ENCODE measurements around the gene BMP10. TPM values are rescaled to one million over a fixed set of nuclear protein-coding genes. Genes with fewer than 3 reads are reported as not detected.
A peak's percentile ranks its signal among the peaks of the same experiment; 100 is the strongest.

The BMP10 gene
- total RNA-seq, 1 experiment from 2014 or later = not detected

DNA sequence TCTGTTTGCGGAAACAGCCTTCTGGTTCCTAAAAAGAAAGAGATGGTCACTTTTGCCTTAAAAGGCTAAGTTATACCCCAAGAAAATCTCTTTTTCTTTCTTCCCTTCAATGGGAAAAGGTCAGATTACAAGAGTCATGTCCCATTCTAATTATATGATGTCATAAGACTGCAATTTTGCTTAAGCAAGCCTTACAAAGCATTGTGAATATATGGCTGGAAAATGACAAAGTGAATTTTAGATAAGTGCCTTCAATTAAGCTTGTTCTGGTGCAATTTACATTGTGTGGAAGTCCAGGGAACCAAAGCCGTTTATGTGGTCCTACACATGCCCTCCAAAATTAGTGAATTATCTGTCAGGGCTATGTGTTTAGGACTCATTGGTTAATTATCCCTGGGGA is 7.6 kb upstream of the BMP10 start:
- H3K9me3 ChIP-seq (ENCODE audit: low read depth, low read length, poor library complexity, severe bottlenecking) = no peaks in the 10 kb centered on the region
- H3K27ac ChIP-seq (ENCODE audit: low read depth, low read length, poor library complexity, severe bottlenecking) = no peak overlapping the region
- no peak overlapping the region for H3K4me3 ChIP-seq (ENCODE audit: low read depth, low read length, poor library complexity, severe bottlenecking)
- no peaks in the 10 kb centered on the region for H3K36me3 ChIP-seq (ENCODE audit: insufficient read depth, low read length, poor library complexity, severe bottlenecking)
- no TSS peak for BruUV-seq (replicated peaks)
- DNase-seq (ENCODE audit: low spot score) = peak; percentile 6
- no peaks in the 10 kb centered on the region for H3K4me1 ChIP-seq (ENCODE audit: insufficient read depth, low read length, poor library complexity, severe bottlenecking)
- intact Hi-C loops (cut with micrococcal nuclease; ENCODE audit: unreplicated experiment) = no loop called here
- no peaks in the 10 kb centered on the region for H3K27me3 ChIP-seq (replicated peaks; ENCODE audit: insufficient read depth, low read depth, low read length, poor library complexity)
- no peak for TF ChIP-seq EZH2 (IDR thresholded peaks at IDR 0.05; ENCODE audit: borderline replicate concordance, low read depth, low read length, poor library complexity, severe bottlenecking)
- no peak for TF ChIP-seq CTCF (conservative IDR thresholded peaks at IDR 0.05; ENCODE audit: low read depth, low read length)
- CTCF ChIA-PET = no interaction called here
- POLR2A ChIA-PET (ENCODE audit: low non-redundant PET) = no interaction called here

DNA sequence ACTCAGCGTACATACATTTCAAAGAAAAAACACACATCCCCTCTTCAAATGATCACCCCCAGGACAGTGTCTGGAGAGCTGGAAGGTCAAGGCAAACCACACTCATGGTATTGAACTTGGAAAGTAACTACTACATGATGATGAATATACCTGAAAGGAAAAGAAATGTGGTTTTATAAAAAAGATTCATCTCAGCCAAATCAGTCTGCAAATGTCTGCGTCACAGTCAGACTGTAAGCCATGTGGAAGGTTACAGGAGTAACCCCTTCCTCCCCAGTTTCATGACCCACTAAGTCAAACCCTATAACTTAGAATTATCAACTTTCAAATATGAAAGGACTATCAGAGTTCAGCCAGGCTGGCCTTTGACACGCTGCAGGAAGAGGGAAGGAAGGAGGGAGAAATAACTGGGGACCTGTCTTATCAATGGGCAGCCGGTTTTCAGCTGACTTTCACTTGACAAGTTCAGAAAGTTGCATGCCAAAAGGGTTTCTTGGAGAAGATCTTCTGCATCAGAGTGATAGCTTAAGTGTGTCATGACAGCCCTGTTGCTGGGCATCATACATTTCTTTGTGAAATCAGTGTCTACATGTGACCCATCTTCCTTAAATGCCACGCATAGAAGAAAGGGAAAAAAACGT is 7.0 kb upstream of the BMP10 start:
- Histone ChIP-seq H3K4me1 (ENCODE audit: insufficient read depth, low read length, poor library complexity, severe bottlenecking) (no peaks in the 10 kb centered on the region), H3K9me3 (ENCODE audit: low read depth, low read length, poor library complexity, severe bottlenecking) (no peaks in the 10 kb centered on the region), H3K4me3 (ENCODE audit: low read depth, low read length, poor library complexity, severe bottlenecking) (no peak overlapping the region), H3K36me3 (ENCODE audit: insufficient read depth, low read length, poor library complexity, severe bottlenecking) (no peaks in the 10 kb centered on the region), H3K27ac (ENCODE audit: low read depth, low read length, poor library complexity, severe bottlenecking) (no peak overlapping the region), H3K27me3 (replicated peaks; ENCODE audit: insufficient read depth, low read depth, low read length, poor library complexity) (no peaks in the 10 kb centered on the region)
- DNase-seq (ENCODE audit: low spot score) = no peak
- intact Hi-C loops (cut with micrococcal nuclease; ENCODE audit: unreplicated experiment) = no loop called here
- ChIA-PET POLR2A (ENCODE audit: low non-redundant PET) (no interaction called here), CTCF (no interaction called here)
- no TSS peak for BruUV-seq (replicated peaks)
- TF ChIP-seq CTCF (conservative IDR thresholded peaks at IDR 0.05; ENCODE audit: low read depth, low read length) (no peak), EZH2 (IDR thresholded peaks at IDR 0.05; ENCODE audit: borderline replicate concordance, low read depth, low read length, poor library complexity, severe bottlenecking) (no peak)

- intact Hi-C loops (cut with micrococcal nuclease; ENCODE audit: unreplicated experiment) = no loop called here
- Histone ChIP-seq H3K4me3 (ENCODE audit: low read depth, low read length, poor library complexity, severe bottlenecking) (no peak overlapping the region), H3K9me3 (ENCODE audit: low read depth, low read length, poor library complexity, severe bottlenecking) (no peaks in the 10 kb centered on the region), H3K27ac (ENCODE audit: low read depth, low read length, poor library complexity, severe bottlenecking) (no peak overlapping the region), H3K4me1 (ENCODE audit: insufficient read depth, low read length, poor library complexity, severe bottlenecking) (no peaks in the 10 kb centered on the region), H3K36me3 (ENCODE audit: insufficient read depth, low read length, poor library complexity, severe bottlenecking) (no peaks in the 10 kb centered on the region), H3K27me3 (replicated peaks; ENCODE audit: insufficient read depth, low read depth, low read length, poor library complexity) (no peaks in the 10 kb centered on the region)
- CTCF ChIA-PET = no interaction called here
- POLR2A ChIA-PET (ENCODE audit: low non-redundant PET) = no interaction called here
- no peak for DNase-seq (ENCODE audit: low spot score)
- BruUV-seq (replicated peaks) = no TSS peak
- TF ChIP-seq CTCF (conservative IDR thresholded peaks at IDR 0.05; ENCODE audit: low read depth, low read length) = no peak
- no peak for TF ChIP-seq EZH2 (IDR thresholded peaks at IDR 0.05; ENCODE audit: borderline replicate concordance, low read depth, low read length, poor library complexity, severe bottlenecking)
Measured at GRCh38 chr2:68877079-68877772, 6.0 kb upstream of the BMP10 start.

Data from A673 (cell line).